Testis (tissue), 2 donors: ENCODE results near the gene SMAD1.

Experiments
- CTCF ChIP-seq, 3 experiments: fragments of 450-650 bp in 2 of 3; fragments of 200-600 bp in 1 of 3; sonication (generic) in 1 of 3; IDR thresholded peaks; one replicate each; pipeline ENCODE4 v1.5.1; 2016 to 2019; ENCODE audit warnings: antibody characterized with exemption in 3 of 3, mild to moderate bottlenecking in 2 of 3, moderate library complexity in 1 of 3
- POLR2A ChIP-seq: fragments of 450-650 bp; IDR thresholded peaks from one replicate; pipeline ENCODE4 v1.6.1; 2017; ENCODE audit warnings: antibody characterized with exemption, mild to moderate bottlenecking, moderate library complexity

- TF ChIP-seq CTCF (IDR thresholded peaks at IDR 0.05) (no peak), POLR2A (no peak)
Measured at GRCh38 chr4:145503486-145504072, 21.9 kb downstream of the SMAD1 start.
